IMR-90 (cell line): ENCODE results near the gene TAGAP.

ENCODE experiments used
- BHLHE40 ChIP-seq: fragments of 150-350 bp; IDR thresholded peaks from 2 replicates; pipeline ENCODE4 v1.6.1; 2016; ENCODE audit warnings: mild to moderate bottlenecking, low read depth, low read length
- CEBPB ChIP-seq: IDR thresholded peaks from 2 replicates; pipeline ENCODE4 v1.6.1; 2012; ENCODE audit warnings: low read depth, low read length, improper control_type of control experiment
- CHD1 ChIP-seq: IDR thresholded peaks from 2 replicates; pipeline ENCODE4 v1.6.1; 2012; ENCODE audit warnings: low read depth, low read length, improper control_type of control experiment
- CTCF ChIP-seq: conservative IDR thresholded peaks from 2 replicates; pipeline ENCODE4 v1.5.1; 2012; ENCODE audit warnings: mild to moderate bottlenecking, low read depth, low read length, improper control_type of control experiment
- MAFK ChIP-seq: IDR thresholded peaks from 2 replicates; pipeline ENCODE4 v1.6.1; 2012; ENCODE audit warnings: low read depth, low read length, improper control_type of control experiment
- MXI1 ChIP-seq: IDR thresholded peaks from 2 replicates; pipeline ENCODE4 v1.6.1; 2012; ENCODE audit warnings: low read depth, mild to moderate bottlenecking, low read length, moderate library complexity, borderline replicate concordance
- POLR2A ChIP-seq: IDR thresholded peaks from 2 replicates; pipeline ENCODE4 v1.6.1; 2012; ENCODE audit warnings: mild to moderate bottlenecking, low read depth, low read length
- RAD21 ChIP-seq: IDR thresholded peaks from 2 replicates; pipeline ENCODE4 v1.6.1; 2012; ENCODE audit warnings: low read length, improper control_type of control experiment
- RCOR1 ChIP-seq: IDR thresholded peaks from 2 replicates; pipeline ENCODE4 v1.6.1; 2012; ENCODE audit warnings: mild to moderate bottlenecking, low read length, improper control_type of control experiment; ENCODE audit not compliant: insufficient replicate concordance
- RFX5 ChIP-seq: IDR thresholded peaks from 2 replicates; pipeline ENCODE4 v1.8.0; 2012; ENCODE audit warnings: low read depth, mild to moderate bottlenecking, low read length, moderate library complexity
- USF2 ChIP-seq: fragments of 150-350 bp; IDR thresholded peaks from 2 replicates; pipeline ENCODE4 v1.6.1; 2017; ENCODE audit warnings: mild to moderate bottlenecking, antibody characterized with exemption, low read length, low read depth

GRCh38 chr6:159017757-159018559, 26.8 kb downstream of the TAGAP start:
- no peak for TF ChIP-seq CTCF
- no peak for TF ChIP-seq BHLHE40
- no peak for TF ChIP-seq RAD21
- no peak for TF ChIP-seq POLR2A
- TF ChIP-seq MXI1, result no peak
- TF ChIP-seq USF2, result no peak
- no peak for TF ChIP-seq CEBPB
- TF ChIP-seq RFX5, result no peak
- TF ChIP-seq RCOR1, result no peak
- TF ChIP-seq MAFK, result no peak
- no peak for TF ChIP-seq CHD1
